Calu3 (cell line): ENCODE measurements around the gene MYNN. TPM values are rescaled to one million over a fixed set of nuclear protein-coding genes. Genes with fewer than 3 reads are reported as not detected.

Experiments used
- BruUV-seq: library from RNA; stranded (reverse); fragments of 400-500 nt; replicated peaks from 2 replicates; lab custom pipeline; 2021; lab: Mats Ljungman, UMichigan
- CTCF ChIA-PET: fragments of 300-600 bp; sonication (Branson Sonifier 250); formaldehyde crosslinking; loops from one replicate; lab custom pipeline; 2022; ENCODE audit warnings: antibody characterized with exemption; lab: Charles Lee
- DNase-seq: peaks from one replicate; pipeline ENCODE4 v3.0.0; 2022
- H3K27ac Mint-ChIP-seq: one replicate; pipeline ENCODE4 v1.8.0; 2022; ENCODE audit warnings: mixed read lengths; ENCODE audit not compliant: unreplicated experiment
- H3K27me3 Mint-ChIP-seq: one replicate; pipeline ENCODE4 v1.8.0; 2022; ENCODE audit warnings: mixed read lengths; ENCODE audit not compliant: unreplicated experiment
- H3K36me3 Mint-ChIP-seq: one replicate; pipeline ENCODE4 v1.8.0; 2022; ENCODE audit warnings: mild to moderate bottlenecking, moderate library complexity, mixed read lengths; ENCODE audit not compliant: insufficient read depth, unreplicated experiment
- H3K4me1 Mint-ChIP-seq: one replicate; pipeline ENCODE4 v1.8.0; 2022; ENCODE audit warnings: mild to moderate bottlenecking, low read depth, mixed read lengths; ENCODE audit not compliant: unreplicated experiment
- H3K4me3 Mint-ChIP-seq: one replicate; pipeline ENCODE4 v1.8.0; 2022; ENCODE audit warnings: mild to moderate bottlenecking, low read depth, moderate library complexity, mixed read lengths; ENCODE audit not compliant: unreplicated experiment
- H3K9me3 Mint-ChIP-seq: one replicate; pipeline ENCODE4 v1.8.0; 2022; ENCODE audit warnings: low read depth, mixed read lengths; ENCODE audit not compliant: unreplicated experiment
- CTCF ChIP-seq: fragments of 200-600 bp; IDR thresholded peaks from one replicate; pipeline ENCODE4 v1.8.0; 2022; ENCODE audit warnings: antibody characterized with exemption; ENCODE audit not compliant: unreplicated experiment
- intact Hi-C: fragments of 100-400 bp; cut with micrococcal nuclease; formaldehyde crosslinking; loops from one replicate; pipeline ENCODE4 v1.10.0; 2022; ENCODE audit not compliant: unreplicated experiment
- total RNA-seq: library from RNA; stranded (reverse); gene quantifications from 2 replicates; pipeline ENCODE4 v1.2.3, GENCODE V29; 2022

MYNN gene
- total RNA-seq, 1 experiment from 2014 or later, result 19.9 TPM

- Mint-ChIP-seq H3K36me3 (no peaks in the 10 kb centered on the region), H3K4me1 (peaks cover 12% of the 10 kb centered on the region), H3K27me3 (no peaks in the 10 kb centered on the region), H3K9me3 (peaks cover 10% of the 10 kb centered on the region), H3K4me3 (no peak overlapping the region), H3K27ac (no peak overlapping the region)
- DNase-seq, result no peak
- CTCF ChIA-PET, result interaction anchor here (0.6 to 1.3 kb wide), 2 partner anchors 14 to 353 kb away, joined by 3 read pairs; no protein-coding TSS in a partner anchor
- TF ChIP-seq CTCF, result no peak
- intact Hi-C loops, result no loop called here
- BruUV-seq, result no TSS peak
Observed at GRCh38 chr3:169754711-169755110, 18.5 kb upstream of the MYNN start.

GRCh38 chr3:169755488-169755887 lies 17.7 kb upstream of the MYNN start:
- no peaks in the 10 kb centered on the region for H3K27me3 Mint-ChIP-seq
- no peak for TF ChIP-seq CTCF
- H3K4me3 Mint-ChIP-seq, result no peak overlapping the region
- intact Hi-C loops, result no loop called here
- peaks cover 13% of the 10 kb centered on the region for H3K4me1 Mint-ChIP-seq
- H3K27ac Mint-ChIP-seq, result no peak overlapping the region
- no TSS peak for BruUV-seq
- peaks cover 10% of the 10 kb centered on the region for H3K9me3 Mint-ChIP-seq
- no peaks in the 10 kb centered on the region for H3K36me3 Mint-ChIP-seq
- CTCF ChIA-PET, result no interaction called here
- no peak for DNase-seq

GRCh38 chr3:169758359-169758994 lies 14.7 kb upstream of the MYNN start:
- CTCF ChIA-PET, result interaction anchor here (0.6 kb wide), 1 partner anchor 930 kb away, joined by 4 read pairs; no protein-coding TSS in a partner anchor
- no peaks in the 10 kb centered on the region for H3K27me3 Mint-ChIP-seq
- H3K27ac Mint-ChIP-seq, result no peak overlapping the region
- BruUV-seq, result no TSS peak
- intact Hi-C loops, result no loop called here
- H3K36me3 Mint-ChIP-seq, result peaks cover 4% of the 10 kb centered on the region
- peaks cover 22% of the 10 kb centered on the region for H3K4me1 Mint-ChIP-seq
- no peak overlapping the region for H3K4me3 Mint-ChIP-seq
- TF ChIP-seq CTCF, result no peak
- H3K9me3 Mint-ChIP-seq, result peaks cover 14% of the 10 kb centered on the region
- DNase-seq, result no peak

GRCh38 chr3:169759256-169759655 lies 13.9 kb upstream of the MYNN start:
- intact Hi-C loops, result no loop called here
- CTCF ChIA-PET, result interaction anchor here (0.6 kb wide), 1 partner anchor 931 kb away, joined by 4 read pairs; no protein-coding TSS in a partner anchor
- DNase-seq, result no peak
- Mint-ChIP-seq H3K4me3 (no peak overlapping the region), H3K27ac (no peak overlapping the region), H3K4me1 (peaks cover 22% of the 10 kb centered on the region), H3K36me3 (peaks cover 9% of the 10 kb centered on the region), H3K27me3 (no peaks in the 10 kb centered on the region), H3K9me3 (peaks cover 14% of the 10 kb centered on the region)
- TF ChIP-seq CTCF, result no peak
- BruUV-seq, result no TSS peak
